HCT116 (cell line): ENCODE data around the gene RBKS.

Experiments used
- EZH2 ChIP-seq: fragments of 200-600 bp; sonication (generic); IDR thresholded peaks from 2 replicates; pipeline ENCODE4 v1.6.1; 2017; ENCODE audit warnings: antibody characterized with exemption, mixed run types
- POLR2AphosphoS5 ChIP-seq: IDR thresholded peaks from 2 replicates; pipeline ENCODE4 v1.6.1; 2011; ENCODE audit warnings: mild to moderate bottlenecking, low read depth, low read length, moderate library complexity
- TF ChIP-seq, protein P1 (sequence below), 3 experiments: fragments of 200-600 bp in 1 of 3; sonication (generic) in 1 of 3; IDR thresholded peaks in 2 of 3; conservative IDR thresholded peaks in 1 of 3; 2 replicates each; pipeline ENCODE4 v1.5.1; 2012 to 2017; ENCODE audit warnings: low read depth in 2 of 3, low read length in 2 of 3, antibody characterized with exemption in 1 of 3, borderline replicate concordance in 1 of 3, control low read depth in 1 of 3, mild to moderate bottlenecking in 1 of 3, mixed read lengths in 1 of 3, mixed run types in 1 of 3, moderate library complexity in 1 of 3; ENCODE audit not compliant: insufficient read depth in 1 of 3

DNA sequence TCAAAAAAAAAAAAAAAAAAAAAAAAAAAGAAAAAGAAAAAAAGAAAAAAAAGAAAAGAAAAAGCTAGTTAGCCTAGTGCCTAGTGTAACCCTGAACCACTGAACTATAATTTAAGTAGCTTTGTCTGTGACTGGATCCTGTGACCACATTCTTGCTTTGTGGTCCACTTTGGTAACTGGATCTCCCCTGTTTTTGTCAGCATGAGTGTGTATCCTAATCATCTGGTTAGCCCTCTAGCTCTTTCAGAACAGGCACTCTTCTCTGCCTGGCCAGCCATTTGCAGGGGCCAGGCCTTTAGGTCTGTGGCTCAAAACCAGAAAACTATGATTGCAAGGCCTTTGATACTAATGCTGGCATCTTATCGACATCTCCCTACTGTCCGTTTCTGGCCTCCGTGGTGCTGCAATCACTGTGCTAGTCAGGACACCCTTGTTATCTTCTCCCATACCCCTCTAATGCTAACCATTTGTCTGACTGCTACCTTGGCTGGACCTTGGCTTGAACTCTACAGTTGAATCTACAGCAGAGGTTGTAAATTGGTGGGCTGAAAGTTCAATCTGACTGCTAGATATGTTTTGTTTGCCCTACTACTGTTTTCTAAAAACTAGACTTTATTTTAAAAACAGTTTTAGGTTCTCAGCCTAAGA, 40.5 kb downstream of the RBKS start:
- TF ChIP-seq, protein P1, sequence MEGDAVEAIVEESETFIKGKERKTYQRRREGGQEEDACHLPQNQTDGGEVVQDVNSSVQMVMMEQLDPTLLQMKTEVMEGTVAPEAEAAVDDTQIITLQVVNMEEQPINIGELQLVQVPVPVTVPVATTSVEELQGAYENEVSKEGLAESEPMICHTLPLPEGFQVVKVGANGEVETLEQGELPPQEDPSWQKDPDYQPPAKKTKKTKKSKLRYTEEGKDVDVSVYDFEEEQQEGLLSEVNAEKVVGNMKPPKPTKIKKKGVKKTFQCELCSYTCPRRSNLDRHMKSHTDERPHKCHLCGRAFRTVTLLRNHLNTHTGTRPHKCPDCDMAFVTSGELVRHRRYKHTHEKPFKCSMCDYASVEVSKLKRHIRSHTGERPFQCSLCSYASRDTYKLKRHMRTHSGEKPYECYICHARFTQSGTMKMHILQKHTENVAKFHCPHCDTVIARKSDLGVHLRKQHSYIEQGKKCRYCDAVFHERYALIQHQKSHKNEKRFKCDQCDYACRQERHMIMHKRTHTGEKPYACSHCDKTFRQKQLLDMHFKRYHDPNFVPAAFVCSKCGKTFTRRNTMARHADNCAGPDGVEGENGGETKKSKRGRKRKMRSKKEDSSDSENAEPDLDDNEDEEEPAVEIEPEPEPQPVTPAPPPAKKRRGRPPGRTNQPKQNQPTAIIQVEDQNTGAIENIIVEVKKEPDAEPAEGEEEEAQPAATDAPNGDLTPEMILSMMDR (IDR thresholded peaks at IDR 0.05 in 2 of 3, conservative IDR thresholded peaks at IDR 0.05 in 1 of 3; ENCODE audit: borderline replicate concordance in 1 of 3, insufficient read depth in 1 of 3, low read depth in 2 of 3, low read length in 2 of 3): no peak
- TF ChIP-seq POLR2AphosphoS5: no peak
- no peak for TF ChIP-seq EZH2
